Urinary bladder (tissue), 4 donors: ENCODE data around the gene EPHA6. TPM values are rescaled to one million over a fixed set of nuclear protein-coding genes. Genes with fewer than 3 reads are reported as not detected.
"Not testable (repeated sequence)": the region's sequence is repeated elsewhere in the genome, so short reads cannot be mapped to it uniquely, and the experiment has no call there.

Experiments used
- DNase-seq: peaks from one replicate; pipeline ENCODE4 v3.0.0-alpha.2; 2015; ENCODE audit errors: extremely low spot score
- H3K27ac ChIP-seq: one replicate; pipeline ENCODE4 v1.5.1; 2013; ENCODE audit warnings: low read depth, mild to moderate bottlenecking, moderate library complexity
- H3K36me3 ChIP-seq: one replicate; pipeline ENCODE4 v1.6.1; 2013; ENCODE audit warnings: mild to moderate bottlenecking, moderate library complexity; ENCODE audit not compliant: insufficient read depth
- H3K4me1 ChIP-seq: one replicate; pipeline ENCODE4 v1.6.1; 2013; ENCODE audit warnings: mild to moderate bottlenecking, moderate library complexity; ENCODE audit not compliant: insufficient read depth
- H3K4me3 ChIP-seq: one replicate; pipeline ENCODE4 v1.5.1; 2013; ENCODE audit warnings: low read depth, low read length
- WGBS: extraction: QIAGEN DNeasy Blood & Tissue Kit; methylation state at CpG from one replicate; pipeline ENCODE4 v1.1.7; 2013; 5-methylcytosine and 5-hydroxymethylcytosine counted together
- polyA plus RNA-seq: library from polyadenylated mRNA; stranded (reverse); fragments of 200-250 nt; gene quantifications from one replicate; pipeline ENCODE4 v1.2.3, GENCODE V29; 2013
- total RNA-seq: library from RNA; depleted of rRNA; stranded (reverse); fragments of >200 nt; gene quantifications from one replicate; pipeline ENCODE4 v1.2.3, GENCODE V29; 2014
- donor health status: healthy with polysubstance abuse.
- donor health status: healthy.

EPHA6 gene
- total and polyA plus RNA-seq, 2 donors: 2.5 to 15.9 TPM

DNA sequence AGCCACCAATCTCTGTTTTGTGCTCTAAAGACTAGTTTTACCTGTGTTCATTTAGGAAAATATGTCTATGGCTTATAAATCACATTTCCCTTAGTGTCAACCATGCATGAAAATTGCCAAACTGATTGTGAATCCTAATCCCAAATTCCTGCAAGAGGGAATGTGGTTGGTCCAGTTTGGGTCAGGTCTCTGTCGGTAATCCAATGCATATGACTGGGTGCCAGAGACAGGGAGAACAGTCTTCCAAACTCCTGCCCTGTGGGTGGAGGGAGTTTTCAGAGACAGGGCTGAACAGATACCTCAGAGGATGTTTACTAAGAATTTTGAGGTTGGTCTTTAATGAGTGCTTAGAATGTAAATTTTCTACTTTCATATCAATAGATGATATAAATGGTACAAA is 649.6 kb downstream of the EPHA6 start:
- H3K4me1 ChIP-seq: no peaks in the 10 kb centered on the region

DNA sequence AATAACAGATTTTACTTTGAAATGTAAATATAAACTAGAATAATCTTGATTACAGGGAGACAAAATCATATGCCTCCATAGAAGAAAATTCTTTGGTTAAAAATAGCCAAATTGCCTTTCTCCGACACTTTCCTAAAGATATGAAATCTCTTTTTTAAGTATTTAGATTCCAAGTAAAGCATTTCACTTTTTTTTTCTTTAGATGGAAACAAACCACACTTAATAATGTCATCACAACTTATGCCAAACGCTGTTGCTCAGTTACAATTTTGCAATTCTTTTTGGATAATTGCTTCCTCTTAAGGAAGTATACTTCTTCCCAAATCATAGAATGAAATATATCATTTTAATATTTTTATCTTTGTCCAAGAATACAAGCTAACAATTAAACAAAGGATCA is 656.1 kb downstream of the EPHA6 start:
- H3K4me3 ChIP-seq: no peak overlapping the region
- 30% methylated on average over 2 of the region's 2 CpGs for WGBS

More for the DNA sequence above, 649.6 kb downstream of the EPHA6 start:
- no peak overlapping the region for H3K27ac ChIP-seq
- H3K4me3 ChIP-seq: no peak overlapping the region
- DNase-seq: no peak
- 22% methylated on average over 1 of the region's 1 CpG for WGBS
- H3K36me3 ChIP-seq: no peaks in the 10 kb centered on the region

DNA sequence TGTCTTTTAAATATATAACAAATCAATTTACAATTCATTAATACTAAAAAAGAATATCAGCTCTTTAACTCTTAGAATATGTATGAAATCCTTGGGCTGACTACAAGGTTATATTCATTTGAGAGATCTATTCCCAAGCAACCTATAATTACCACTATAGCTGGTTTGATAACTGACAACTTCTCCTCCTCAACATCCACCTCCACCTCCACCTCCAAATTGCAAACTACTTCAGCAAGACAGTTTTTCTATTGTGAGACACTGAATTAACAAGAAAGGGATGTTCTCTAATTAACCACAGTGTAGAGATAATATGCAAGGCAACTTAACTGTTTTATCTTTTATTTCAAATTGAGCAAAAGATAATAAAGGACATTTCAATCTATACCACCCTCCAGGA is 665.3 kb downstream of the EPHA6 start:
- DNase-seq: no peak
- Histone ChIP-seq H3K4me3 (no peak overlapping the region), H3K27ac (no peak overlapping the region), H3K4me1 (no peaks in the 10 kb centered on the region), H3K36me3 (no peaks in the 10 kb centered on the region)

More for the DNA sequence above, 656.1 kb downstream of the EPHA6 start:
- H3K4me1 ChIP-seq: no peaks in the 10 kb centered on the region
- no peaks in the 10 kb centered on the region for H3K36me3 ChIP-seq
- no peak for DNase-seq
- no peak overlapping the region for H3K27ac ChIP-seq

DNA sequence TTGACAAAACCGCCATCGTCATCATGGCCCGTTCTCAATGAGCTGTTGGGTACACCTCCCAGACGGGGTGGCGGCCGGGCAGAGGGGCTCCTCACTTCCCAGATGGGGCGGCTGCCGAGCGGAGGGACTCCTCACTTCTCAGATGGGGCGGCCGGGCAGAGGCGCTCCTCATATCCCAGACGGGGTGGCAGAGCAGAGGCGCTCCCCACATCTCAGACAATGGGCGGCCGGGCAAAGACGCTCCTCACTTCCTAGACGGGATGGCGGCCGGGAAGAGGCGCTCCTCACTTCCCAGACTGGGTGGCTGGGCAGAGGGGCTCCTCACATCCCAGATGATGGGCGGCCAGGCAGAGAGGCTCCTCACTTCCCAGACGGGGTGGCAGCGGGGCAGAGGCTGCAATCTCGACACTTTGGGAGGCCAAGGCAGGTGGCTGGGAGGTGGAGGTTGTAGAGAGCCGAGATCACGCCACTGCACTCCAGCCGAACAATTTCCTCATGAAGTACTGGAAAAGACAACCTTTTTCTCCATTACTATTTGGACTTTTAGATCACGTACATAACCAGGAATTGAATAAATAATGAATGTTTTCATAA is 666.4 kb downstream of the EPHA6 start:
- WGBS: 93% methylated on average over 28 of the region's 29 CpGs

DNA sequence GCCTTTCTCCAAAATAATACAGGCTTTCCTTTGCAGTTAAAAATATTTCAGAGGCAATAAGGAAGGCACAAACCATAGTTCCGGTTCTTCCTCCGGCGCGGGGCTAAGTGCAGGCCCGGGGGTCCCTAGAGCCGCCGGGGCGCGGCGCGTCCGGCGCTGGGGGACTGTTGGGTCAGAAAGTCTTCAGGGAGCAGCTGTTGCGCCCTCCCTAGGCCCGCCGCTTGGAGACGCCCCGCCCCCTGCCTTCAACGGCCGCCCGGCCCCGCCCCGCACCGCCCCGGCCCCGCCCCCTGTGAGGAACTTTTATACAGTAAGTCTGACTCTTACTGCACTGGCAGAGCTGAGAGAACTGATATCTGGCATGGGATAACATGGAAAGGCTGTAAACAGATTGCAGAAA is 667.0 kb downstream of the EPHA6 start:
- H3K36me3 ChIP-seq: no peaks in the 10 kb centered on the region
- 89% methylated on average over 26 of the region's 26 CpGs for WGBS
- DNase-seq: no peak
- H3K4me3 ChIP-seq: no peak overlapping the region
- H3K4me1 ChIP-seq: no peaks in the 10 kb centered on the region
- no peak overlapping the region for H3K27ac ChIP-seq

More for the DNA sequence above, 666.4 kb downstream of the EPHA6 start:
- H3K4me3 ChIP-seq, DNase-seq, H3K27ac ChIP-seq, H3K4me1 ChIP-seq, H3K36me3 ChIP-seq: not testable (repeated sequence)

DNA sequence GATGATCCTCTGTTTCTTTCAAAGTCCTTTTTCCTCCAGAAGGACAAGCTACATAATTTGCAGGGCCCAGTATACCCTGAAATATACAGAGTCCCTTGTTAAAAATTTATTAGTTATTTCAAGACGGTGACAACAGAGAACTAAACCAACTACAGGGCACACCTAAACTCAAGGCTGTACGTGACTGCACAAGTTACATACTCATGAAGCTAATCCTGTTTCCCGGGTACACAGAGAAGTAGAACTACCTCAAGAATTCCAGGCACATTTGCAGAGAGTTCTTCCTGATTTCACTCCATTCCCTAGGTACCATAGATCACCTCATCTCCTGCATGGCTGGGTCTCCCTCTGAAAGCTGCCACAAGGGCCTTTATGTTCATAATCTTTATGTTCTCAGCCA is 670.8 kb downstream of the EPHA6 start:
- no peak overlapping the region for H3K4me3 ChIP-seq
- no peaks in the 10 kb centered on the region for H3K36me3 ChIP-seq
- no peak for DNase-seq
- no peaks in the 10 kb centered on the region for H3K4me1 ChIP-seq
- H3K27ac ChIP-seq: no peak overlapping the region
- WGBS: 79% methylated on average over 3 of the region's 3 CpGs

DNA sequence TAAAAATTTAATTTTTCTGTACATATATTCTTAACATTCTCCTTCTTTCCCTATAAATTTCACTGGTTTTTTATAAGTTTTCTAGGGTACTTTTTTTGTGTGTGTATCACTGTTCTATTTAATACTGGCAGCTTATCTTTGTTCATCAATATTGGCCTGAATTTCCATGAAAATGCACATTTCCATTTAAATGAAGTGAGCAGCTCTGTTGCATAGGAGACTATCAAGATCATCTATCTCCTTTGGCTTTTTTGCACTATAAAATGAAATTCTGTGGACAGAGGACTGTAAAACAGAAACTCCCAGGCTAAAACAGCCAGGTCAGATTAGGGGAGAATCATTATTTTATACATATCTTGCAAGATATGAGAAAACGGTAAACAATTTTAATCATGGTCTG is 673.2 kb downstream of the EPHA6 start:
- no peak overlapping the region for H3K4me3 ChIP-seq
- no peaks in the 10 kb centered on the region for H3K36me3 ChIP-seq
- no peaks in the 10 kb centered on the region for H3K4me1 ChIP-seq
- no peak overlapping the region for H3K27ac ChIP-seq
- WGBS: 72% methylated on average over 1 of the region's 1 CpG
- no peak for DNase-seq

DNA sequence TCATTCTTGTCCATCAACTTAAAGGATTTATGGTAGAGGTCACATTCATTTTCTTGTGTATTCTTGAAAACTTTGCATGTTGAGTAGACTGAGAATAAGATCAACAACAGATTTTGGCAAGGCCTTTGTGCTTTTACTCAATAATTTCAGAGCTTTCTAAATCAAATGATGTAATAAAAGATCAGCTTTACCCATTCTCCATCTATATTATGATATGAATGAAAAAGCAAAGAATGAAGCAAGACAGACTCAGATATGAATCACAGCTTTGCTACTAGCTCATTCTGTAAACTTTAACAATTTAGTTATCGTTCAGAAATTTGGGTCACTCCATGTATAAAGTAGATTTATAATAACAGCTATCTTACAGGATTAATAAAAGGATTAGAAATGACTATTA is 674.3 kb downstream of the EPHA6 start:
- H3K4me3 ChIP-seq: no peak overlapping the region
- 69% methylated on average over 1 of the region's 1 CpG for WGBS
- H3K36me3 ChIP-seq: no peaks in the 10 kb centered on the region
- no peaks in the 10 kb centered on the region for H3K4me1 ChIP-seq
- no peak overlapping the region for H3K27ac ChIP-seq
- DNase-seq: no peak

DNA sequence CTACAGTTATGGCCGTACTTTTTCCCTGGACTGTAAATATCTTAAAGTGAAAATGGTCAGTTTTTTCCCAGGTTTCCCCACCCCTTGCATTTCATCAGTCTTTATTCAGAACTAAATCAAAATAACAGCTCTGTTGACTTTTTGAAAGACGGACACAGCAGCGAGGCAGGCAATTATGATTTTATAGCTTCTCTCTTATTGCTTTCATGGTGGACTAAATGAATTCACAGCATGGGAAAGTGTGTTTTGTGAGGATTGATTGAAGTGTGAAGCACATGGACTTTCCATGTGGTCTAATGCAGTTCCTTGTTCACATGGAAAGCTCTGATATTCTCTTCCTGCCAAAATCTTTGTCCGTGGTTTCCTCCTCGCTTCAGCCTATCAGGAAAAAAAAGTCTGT is 681.5 kb downstream of the EPHA6 start:
- no peak for DNase-seq
- no peak overlapping the region for H3K4me3 ChIP-seq
- 82% methylated on average over 5 of the region's 5 CpGs for WGBS
- no peak overlapping the region for H3K27ac ChIP-seq
- no peaks in the 10 kb centered on the region for H3K4me1 ChIP-seq
- no peaks in the 10 kb centered on the region for H3K36me3 ChIP-seq

DNA sequence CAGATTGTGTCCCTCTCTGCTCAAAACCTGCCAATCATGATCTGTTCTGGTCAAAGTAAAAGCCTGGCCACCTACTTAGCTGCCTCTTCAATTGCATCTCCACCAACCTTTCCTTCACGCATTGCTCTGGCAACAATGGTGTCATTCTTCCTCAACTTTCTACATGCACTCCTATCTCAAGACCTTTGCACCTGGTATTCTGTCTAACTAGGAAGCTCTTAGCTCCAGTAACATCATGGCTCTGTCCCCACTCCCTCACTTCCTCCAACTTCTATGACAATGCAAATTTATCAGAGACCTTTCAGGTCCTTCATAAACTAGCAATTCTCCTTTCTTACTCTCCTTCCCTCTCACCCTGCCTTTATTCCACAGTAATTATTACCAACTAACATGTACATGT is 682.7 kb downstream of the EPHA6 start:
- 98% methylated on average over 1 of the region's 1 CpG for WGBS
- no peak overlapping the region for H3K27ac ChIP-seq
- no peak for DNase-seq

DNA sequence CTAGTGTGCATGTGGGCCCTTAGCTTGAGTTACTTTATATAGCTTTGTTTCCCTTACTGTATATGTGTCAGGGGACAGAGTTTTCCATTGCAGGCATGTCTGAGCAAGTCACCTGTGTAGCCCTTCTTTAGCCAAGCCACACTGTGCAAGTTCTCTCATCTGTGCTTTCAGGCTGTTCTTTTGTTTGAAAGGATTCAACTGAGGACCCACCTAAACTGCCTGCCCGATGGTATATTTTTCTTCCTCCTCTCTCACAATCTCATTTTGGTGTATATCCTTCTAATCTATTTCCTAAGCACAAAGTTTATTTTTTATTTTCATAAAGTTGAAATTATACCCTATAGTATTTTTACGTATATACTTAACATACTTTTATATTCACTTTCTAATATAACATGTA is 690.1 kb downstream of the EPHA6 start:
- DNase-seq: no peak
- 97% methylated on average over 2 of the region's 2 CpGs for WGBS

More for the DNA sequence above, 682.7 kb downstream of the EPHA6 start:
- Histone ChIP-seq H3K4me1 (no peaks in the 10 kb centered on the region), H3K36me3 (no peaks in the 10 kb centered on the region), H3K4me3 (no peak overlapping the region)

DNA sequence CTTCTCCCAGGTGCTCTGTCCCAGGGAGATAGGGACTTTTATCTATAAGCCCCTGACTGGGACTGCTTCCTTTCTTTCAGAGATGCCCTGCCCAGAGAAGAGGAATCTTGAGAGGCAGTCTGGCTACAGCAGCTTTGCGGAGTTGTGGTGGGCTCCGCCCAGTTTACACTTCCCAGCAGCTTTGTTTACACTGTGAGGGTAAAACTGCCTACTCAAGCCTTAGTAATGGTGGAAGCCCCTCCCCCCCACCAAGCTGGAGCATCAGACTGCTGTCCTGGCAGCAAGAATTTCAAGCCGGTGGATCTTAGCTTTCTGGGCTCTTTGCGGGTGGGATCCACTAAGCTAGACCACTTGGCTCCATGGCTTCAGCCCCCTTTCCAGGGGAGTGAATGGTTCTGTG is 696.4 kb downstream of the EPHA6 start:
- Histone ChIP-seq H3K36me3 (no peaks in the 10 kb centered on the region), H3K27ac (no peak overlapping the region), H3K4me3 (no peak overlapping the region), H3K4me1 (no peaks in the 10 kb centered on the region)
- no peak for DNase-seq
- WGBS: 61% methylated on average over 4 of the region's 4 CpGs

More for the DNA sequence above, 690.1 kb downstream of the EPHA6 start:
- Histone ChIP-seq H3K27ac (no peak overlapping the region), H3K4me3 (no peak overlapping the region), H3K4me1 (no peaks in the 10 kb centered on the region), H3K36me3 (no peaks in the 10 kb centered on the region)

DNA sequence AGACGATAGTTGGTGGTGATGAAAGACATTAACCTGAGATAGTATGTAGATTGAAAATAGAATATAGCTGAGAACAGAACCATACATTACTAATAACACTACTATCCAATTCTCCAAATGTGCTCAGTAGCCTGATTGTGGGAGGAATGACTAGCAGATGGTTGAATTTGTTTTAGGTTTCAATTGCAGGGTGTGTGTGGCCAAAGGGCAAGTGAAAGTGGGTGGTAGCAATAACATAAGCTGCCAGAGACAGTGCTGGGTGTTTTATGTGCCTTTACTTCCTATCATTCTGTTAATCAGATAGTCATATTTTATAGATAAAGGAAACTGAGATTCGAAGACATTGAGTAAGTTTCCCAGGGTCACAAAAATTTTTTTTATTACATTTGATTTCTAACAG is 700.7 kb downstream of the EPHA6 start:
- 83% methylated on average over 2 of the region's 2 CpGs for WGBS
- no peaks in the 10 kb centered on the region for H3K36me3 ChIP-seq
- H3K27ac ChIP-seq: no peak overlapping the region

DNA sequence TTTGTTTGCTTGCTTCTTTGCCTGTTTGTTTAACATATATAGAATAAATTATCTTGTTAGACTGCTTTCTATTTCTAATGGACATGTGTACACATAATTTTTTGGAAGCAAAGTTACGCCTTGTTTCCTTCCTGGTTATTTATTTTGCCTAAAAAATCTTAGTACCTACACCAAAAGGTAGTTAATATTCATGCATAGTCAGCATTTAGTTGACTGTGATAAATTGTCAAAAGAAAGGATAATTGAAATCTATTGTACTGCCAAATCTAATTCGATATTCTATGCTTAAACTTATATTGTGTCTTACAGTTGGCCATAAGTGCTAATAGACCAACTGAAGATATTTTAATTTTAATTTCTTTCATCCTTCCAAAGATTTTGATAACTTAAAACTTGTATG is 716.3 kb downstream of the EPHA6 start:
- WGBS: 95% methylated on average over 2 of the region's 2 CpGs
- H3K27ac ChIP-seq: no peak overlapping the region
- H3K36me3 ChIP-seq: no peaks in the 10 kb centered on the region
- no peaks in the 10 kb centered on the region for H3K4me1 ChIP-seq
- DNase-seq: no peak
- no peak overlapping the region for H3K4me3 ChIP-seq

More for the DNA sequence above, 700.7 kb downstream of the EPHA6 start:
- H3K4me3 ChIP-seq: no peak overlapping the region
- H3K4me1 ChIP-seq: no peaks in the 10 kb centered on the region
- no peak for DNase-seq

DNA sequence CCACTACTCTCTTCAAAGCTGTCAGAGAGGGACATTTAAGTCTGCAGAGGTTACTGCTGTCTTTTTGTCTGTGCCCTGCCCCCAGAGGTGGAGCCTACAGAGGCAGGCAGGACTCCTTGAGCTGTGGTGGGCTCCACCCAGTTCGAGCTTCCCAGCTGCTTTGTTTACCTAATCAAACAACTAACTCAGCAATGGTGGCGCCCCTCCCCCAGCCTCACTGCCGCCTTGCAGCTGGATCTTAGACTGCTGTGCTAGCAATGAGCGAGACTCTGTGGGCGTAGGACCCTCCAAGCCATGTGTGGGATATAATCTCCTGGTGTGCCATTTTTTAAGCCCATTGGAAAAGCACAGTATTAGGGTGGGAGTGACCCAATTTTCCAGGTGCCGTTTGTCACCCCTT is 733.2 kb downstream of the EPHA6 start:
- 88% methylated on average over 6 of the region's 6 CpGs for WGBS
- not testable (repeated sequence) for H3K4me3 ChIP-seq, H3K36me3 ChIP-seq, DNase-seq, H3K4me1 ChIP-seq, H3K27ac ChIP-seq
